ENCODE data around the gene ID1.
"Not testable (repeated sequence)": the region's sequence is repeated elsewhere in the genome, so short reads cannot be mapped to it uniquely, and the experiment has no call there.

The ID1 gene

GRCh38 chr20:31623123-31623505, 18.0 kb downstream of the ID1 start:
- intact Hi-C loops (cut with micrococcal nuclease); H3K4me3 Mint-ChIP-seq; H3K27me3 Mint-ChIP-seq; H3K27ac Mint-ChIP-seq; H3K4me1 Mint-ChIP-seq (ENCODE audit: low read depth); H3K36me3 Mint-ChIP-seq (ENCODE audit: low read depth); H3K9me3 Mint-ChIP-seq: not testable (repeated sequence)

DNA sequence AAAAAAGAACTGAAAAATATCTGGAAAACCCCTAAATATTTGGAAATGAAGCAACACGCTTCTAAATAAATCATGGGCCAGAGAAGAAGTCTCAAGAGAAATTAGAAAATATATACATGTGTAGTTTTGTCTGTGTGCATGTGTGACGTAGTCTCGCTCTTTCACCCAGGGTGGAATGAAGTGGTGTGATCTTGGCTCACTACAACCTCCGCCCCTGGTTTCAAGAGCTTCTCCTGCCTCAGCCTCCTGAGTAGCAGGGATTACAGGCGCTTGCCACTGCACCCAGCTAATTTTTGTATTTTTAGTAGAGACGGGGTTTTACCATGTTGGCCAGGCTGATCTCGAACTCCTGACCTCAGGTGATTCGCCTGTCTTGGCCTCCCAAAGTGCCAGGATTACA, 21.4 kb downstream of the ID1 start:
- H3K36me3 Mint-ChIP-seq (ENCODE audit: low read depth); H3K27ac Mint-ChIP-seq; H3K27me3 Mint-ChIP-seq; H3K4me3 Mint-ChIP-seq; intact Hi-C loops (cut with micrococcal nuclease); H3K9me3 Mint-ChIP-seq; H3K4me1 Mint-ChIP-seq (ENCODE audit: low read depth): not testable (repeated sequence)

GRCh38 chr20:31628057-31628456, 23.0 kb downstream of the ID1 start:
- H3K4me3 Mint-ChIP-seq; H3K9me3 Mint-ChIP-seq; H3K27ac Mint-ChIP-seq; H3K4me1 Mint-ChIP-seq (ENCODE audit: low read depth); H3K27me3 Mint-ChIP-seq; intact Hi-C loops (cut with micrococcal nuclease); H3K36me3 Mint-ChIP-seq (ENCODE audit: low read depth): not testable (repeated sequence)

DNA sequence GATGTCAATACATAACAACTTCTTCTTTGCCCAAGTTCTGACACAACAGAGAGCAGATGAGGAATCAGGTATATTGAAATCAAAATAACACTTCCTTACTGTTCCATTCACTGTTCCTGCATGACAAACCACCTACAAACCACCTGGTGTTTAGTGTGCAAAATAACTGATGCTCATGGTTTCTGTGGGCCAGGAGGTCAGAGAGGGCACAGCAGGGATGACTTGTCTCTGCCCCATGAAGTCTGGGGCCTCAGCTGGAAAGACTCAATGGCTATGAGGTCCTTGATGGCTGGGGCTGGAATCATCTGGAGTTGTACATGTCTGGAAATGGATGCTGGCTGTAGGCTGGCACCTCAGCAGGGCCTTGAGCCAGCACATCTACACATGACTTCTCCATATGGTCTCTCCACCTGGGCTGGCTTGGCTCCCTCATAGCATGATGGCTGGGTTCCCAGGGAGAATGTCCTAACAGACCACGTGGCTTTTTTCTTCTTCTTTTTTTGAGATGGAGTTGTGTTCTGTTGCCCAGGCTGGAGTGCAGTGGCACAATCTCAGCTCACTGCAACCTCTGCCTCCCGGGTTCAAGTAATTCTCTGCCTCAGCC, 25.2 kb downstream of the ID1 start:
- intact Hi-C loops (cut with micrococcal nuclease): no loop called here
- Mint-ChIP-seq H3K27ac (no peak overlapping the region), H3K36me3 (ENCODE audit: low read depth) (no peaks in the 10 kb centered on the region), H3K4me1 (ENCODE audit: low read depth) (no peaks in the 10 kb centered on the region), H3K4me3 (no peak overlapping the region), H3K9me3 (no peaks in the 10 kb centered on the region), H3K27me3 (no peaks in the 10 kb centered on the region)

DNA sequence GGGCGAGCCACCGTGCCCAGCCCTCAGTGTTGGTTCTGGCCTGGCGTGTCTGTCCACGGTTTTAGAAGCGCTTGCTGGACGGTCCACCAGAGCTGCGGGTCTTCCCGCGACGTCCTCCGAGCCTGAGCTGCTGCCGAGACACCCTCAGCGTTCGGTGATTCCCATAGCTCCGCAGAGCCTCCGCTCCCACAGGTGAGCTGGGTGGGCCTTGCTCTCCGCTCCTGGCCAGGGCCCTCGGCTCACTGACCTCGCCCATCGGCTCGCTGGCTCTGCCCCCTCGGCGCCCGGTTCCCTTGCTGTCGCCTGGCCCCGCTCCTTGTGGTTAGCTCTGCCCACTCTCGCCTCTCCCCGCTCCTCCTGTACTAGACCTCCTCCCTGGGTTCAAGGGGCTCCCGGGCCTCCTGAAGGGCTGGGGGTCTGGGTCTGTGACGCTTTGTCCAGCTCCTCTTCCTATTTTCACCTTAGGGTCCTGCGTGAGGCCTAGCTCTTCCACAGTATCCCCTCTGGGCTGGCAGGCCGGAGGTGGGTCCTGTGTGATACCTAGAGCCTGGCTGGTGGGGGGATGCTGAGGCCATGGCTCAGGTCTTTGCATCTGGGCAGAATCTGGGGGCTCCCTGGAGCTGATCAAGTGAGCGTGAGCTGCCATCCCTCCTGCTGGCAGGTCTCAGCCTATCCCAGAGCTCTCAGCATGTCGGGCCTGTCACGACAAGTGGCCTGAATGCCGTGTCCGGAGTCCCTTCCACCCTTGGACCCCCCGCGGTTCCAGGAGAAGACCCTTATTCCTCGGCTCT, 27.7 kb downstream of the ID1 start:
- Mint-ChIP-seq H3K9me3 (no peaks in the 10 kb centered on the region), H3K36me3 (ENCODE audit: low read depth) (no peaks in the 10 kb centered on the region), H3K4me3 (no peak overlapping the region), H3K4me1 (ENCODE audit: low read depth) (no peaks in the 10 kb centered on the region), H3K27ac (no peak overlapping the region), H3K27me3 (peaks cover 3% of the 10 kb centered on the region)
- intact Hi-C loops (cut with micrococcal nuclease): no loop called here

- no peak overlapping the region for H3K4me3 Mint-ChIP-seq
- H3K9me3 Mint-ChIP-seq: no peaks in the 10 kb centered on the region
- H3K27ac Mint-ChIP-seq: no peak overlapping the region
- H3K27me3 Mint-ChIP-seq: peaks cover 7% of the 10 kb centered on the region
- no peaks in the 10 kb centered on the region for H3K36me3 Mint-ChIP-seq (ENCODE audit: low read depth)
- no peaks in the 10 kb centered on the region for H3K4me1 Mint-ChIP-seq (ENCODE audit: low read depth)
- intact Hi-C loops (cut with micrococcal nuclease): no loop called here
Measured at GRCh38 chr20:31633339-31633914, 28.3 kb downstream of the ID1 start.

DNA sequence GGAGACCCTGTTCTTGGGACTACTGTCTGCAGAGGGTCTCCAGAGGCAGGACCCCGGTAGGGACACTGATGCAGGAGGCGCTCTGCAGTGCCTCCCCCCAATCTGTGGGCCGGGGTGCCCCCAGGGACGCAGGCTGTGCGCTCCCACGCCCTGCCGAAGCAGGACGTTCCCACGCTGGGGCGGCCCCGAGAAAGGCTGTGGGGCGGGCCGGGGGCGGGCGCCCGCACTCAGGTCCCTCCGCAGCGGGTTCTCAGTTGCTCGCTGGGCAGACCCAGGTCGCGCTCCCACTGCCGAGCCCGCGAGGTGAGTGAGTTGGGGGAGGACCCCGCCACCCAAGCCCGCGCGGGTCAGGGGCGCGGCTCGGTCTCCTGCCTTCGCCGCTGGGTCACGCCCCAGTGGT, 32.6 kb downstream of the ID1 start, which contains the start of gene COX4I2:
TSS of gene COX4I2 (plus strand) at position 253 of the 400 bp plus-strand sequence. CDS start 1,106 bp downstream, outside the sequence.
- intact Hi-C loops (cut with micrococcal nuclease): no loop called here
- Mint-ChIP-seq H3K36me3 (ENCODE audit: low read depth) (no peaks in the 10 kb centered on the region), H3K9me3 (no peaks in the 10 kb centered on the region), H3K4me1 (ENCODE audit: low read depth) (peaks cover 2% of the 10 kb centered on the region), H3K27ac (no peak within 1 kb of the TSS), H3K27me3 (peaks cover 11% of the 10 kb centered on the region), H3K4me3 (no peak within 1 kb of the TSS)

GRCh38 chr20:31638317-31638716, 33.2 kb downstream of the ID1 start:
- no peak overlapping the region for H3K27ac Mint-ChIP-seq
- intact Hi-C loops (cut with micrococcal nuclease): no loop called here
- no peaks in the 10 kb centered on the region for H3K9me3 Mint-ChIP-seq
- H3K4me3 Mint-ChIP-seq: no peak overlapping the region
- H3K36me3 Mint-ChIP-seq (ENCODE audit: low read depth): no peaks in the 10 kb centered on the region
- peaks cover 8% of the 10 kb centered on the region for H3K4me1 Mint-ChIP-seq (ENCODE audit: low read depth)
- H3K27me3 Mint-ChIP-seq: peaks cover 11% of the 10 kb centered on the region

GRCh38 chr20:31638816-31639215, 33.7 kb downstream of the ID1 start:
- Mint-ChIP-seq H3K4me3 (no peak overlapping the region), H3K27me3 (peaks cover 11% of the 10 kb centered on the region), H3K36me3 (ENCODE audit: low read depth) (no peaks in the 10 kb centered on the region), H3K4me1 (ENCODE audit: low read depth) (peaks cover 8% of the 10 kb centered on the region), H3K27ac (no peak overlapping the region), H3K9me3 (no peaks in the 10 kb centered on the region)
- intact Hi-C loops (cut with micrococcal nuclease): no loop called here

- no peaks in the 10 kb centered on the region for H3K9me3 Mint-ChIP-seq
- H3K36me3 Mint-ChIP-seq (ENCODE audit: low read depth): no peaks in the 10 kb centered on the region
- intact Hi-C loops (cut with micrococcal nuclease): no loop called here
- peaks cover 8% of the 10 kb centered on the region for H3K4me1 Mint-ChIP-seq (ENCODE audit: low read depth)
- no peak overlapping the region for H3K27ac Mint-ChIP-seq
- H3K27me3 Mint-ChIP-seq: peaks cover 11% of the 10 kb centered on the region
- H3K4me3 Mint-ChIP-seq: no peak overlapping the region
Measured at GRCh38 chr20:31640259-31640658, 35.2 kb downstream of the ID1 start.

DNA sequence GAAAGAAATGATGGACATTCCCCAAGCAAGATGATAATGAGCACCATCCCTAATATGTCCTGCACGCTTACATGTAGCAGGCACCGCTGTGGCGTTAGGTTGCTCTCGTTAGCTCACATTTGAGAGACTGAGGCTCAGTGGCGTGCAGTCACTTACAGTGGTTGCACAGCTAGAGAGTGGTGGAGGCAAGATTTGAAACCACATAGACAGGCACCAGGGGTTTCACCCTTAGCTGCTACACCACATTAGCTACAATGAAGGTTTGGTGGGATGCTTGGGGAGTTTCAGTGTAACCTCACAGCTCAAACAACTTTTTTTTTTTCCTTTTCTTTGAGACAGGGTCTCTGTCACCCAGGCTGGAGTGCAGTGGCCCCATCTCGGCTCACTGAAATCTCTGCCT, 36.3 kb downstream of the ID1 start:
- no peak overlapping the region for H3K27ac Mint-ChIP-seq
- no peaks in the 10 kb centered on the region for H3K36me3 Mint-ChIP-seq (ENCODE audit: low read depth)
- H3K9me3 Mint-ChIP-seq: no peaks in the 10 kb centered on the region
- intact Hi-C loops (cut with micrococcal nuclease): no loop called here
- no peak overlapping the region for H3K4me3 Mint-ChIP-seq
- peaks cover 11% of the 10 kb centered on the region for H3K27me3 Mint-ChIP-seq
- peaks cover 8% of the 10 kb centered on the region for H3K4me1 Mint-ChIP-seq (ENCODE audit: low read depth)

DNA sequence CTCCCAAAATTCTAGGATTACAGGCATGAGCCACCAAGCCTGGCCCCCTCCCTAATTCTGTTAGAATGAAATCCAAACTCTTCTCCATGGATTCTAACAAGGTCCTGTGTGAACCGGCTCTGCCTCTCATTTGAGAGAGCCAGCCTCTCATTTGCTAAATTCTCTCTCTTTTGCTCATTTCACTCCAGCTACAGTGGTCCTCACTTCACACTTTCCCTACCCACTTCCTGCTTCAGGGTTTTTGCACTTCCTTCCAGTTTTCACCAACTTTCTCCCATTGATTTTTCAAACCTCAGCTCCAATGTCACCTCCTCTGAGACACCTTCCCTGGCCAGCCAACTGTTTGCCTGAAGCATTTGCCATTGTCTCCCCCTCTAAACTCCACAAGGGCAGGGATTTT, 37.7 kb downstream of the ID1 start:
- Mint-ChIP-seq H3K4me3 (no peak overlapping the region), H3K36me3 (ENCODE audit: low read depth) (no peaks in the 10 kb centered on the region), H3K4me1 (ENCODE audit: low read depth) (peaks cover 8% of the 10 kb centered on the region), H3K27me3 (peaks cover 8% of the 10 kb centered on the region), H3K27ac (no peak overlapping the region), H3K9me3 (no peaks in the 10 kb centered on the region)
- intact Hi-C loops (cut with micrococcal nuclease): no loop called here

- Mint-ChIP-seq H3K4me3 (no peak overlapping the region), H3K4me1 (ENCODE audit: low read depth) (peaks cover 8% of the 10 kb centered on the region), H3K9me3 (no peaks in the 10 kb centered on the region), H3K27me3 (peaks cover 3% of the 10 kb centered on the region), H3K36me3 (ENCODE audit: low read depth) (no peaks in the 10 kb centered on the region), H3K27ac (no peak overlapping the region)
- intact Hi-C loops (cut with micrococcal nuclease): no loop called here
Measured at GRCh38 chr20:31643522-31643921, 38.4 kb downstream of the ID1 start.

GRCh38 chr20:31644701-31645100, 39.6 kb downstream of the ID1 start:
- Mint-ChIP-seq H3K27me3 (peaks cover 3% of the 10 kb centered on the region), H3K4me3 (no peak overlapping the region), H3K36me3 (ENCODE audit: low read depth) (no peaks in the 10 kb centered on the region), H3K9me3 (no peaks in the 10 kb centered on the region), H3K27ac (no peak overlapping the region), H3K4me1 (ENCODE audit: low read depth) (peaks cover 8% of the 10 kb centered on the region)
- intact Hi-C loops (cut with micrococcal nuclease): no loop called here

Measured in dendritic cell treated with granulocyte-macrophage colony-stimulating factor and Interleukin-4, amounts not matched to agents 40 ng/mL and 50 ng/mL, for 4 days (primary cell).